ENCODE data around the gene GSTM4. TPM values are rescaled to one million over a fixed set of nuclear protein-coding genes. Genes with fewer than 3 reads are reported as not detected.
A peak's percentile ranks its signal among the peaks of the same experiment; 100 is the strongest.
"Not testable (repeated sequence)": the region's sequence is repeated elsewhere in the genome, so short reads cannot be mapped to it uniquely, and the experiment has no call there.

Gene GSTM4
- total RNA-seq, 1 donor from 2014 or later: 42.2 TPM

- TF ChIP-seq CTCF (conservative IDR thresholded peaks at IDR 0.05): no peak
- H3K36me3 Mint-ChIP-seq: peaks cover 15% of the 10 kb centered on the region
- no peak overlapping the region for H3K27ac Mint-ChIP-seq
These were observed 13.5 kb downstream of the GSTM4 start for GRCh38 chr1:109669246-109669948.

DNA sequence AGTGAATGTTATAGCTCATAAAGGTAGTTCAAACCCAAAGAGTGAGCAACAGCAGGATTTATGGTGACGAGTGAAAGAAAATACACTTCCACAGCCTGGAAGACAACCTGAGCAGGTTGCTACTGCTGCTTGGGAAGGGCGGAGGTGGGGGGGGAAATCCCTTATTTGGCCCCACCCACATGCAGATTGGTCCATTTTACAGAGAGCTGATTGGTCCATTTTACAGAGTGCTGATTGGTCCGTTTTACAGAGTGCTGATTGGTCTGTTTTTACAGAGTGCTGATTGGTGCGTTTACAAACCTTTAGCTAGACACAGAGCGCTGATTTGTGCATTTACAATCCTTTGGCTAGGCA is 14.0 kb downstream of the GSTM4 start:
- H3K27me3 Mint-ChIP-seq; H3K27ac Mint-ChIP-seq; H3K9me3 Mint-ChIP-seq; DNase-seq (ENCODE audit: extremely low spot score, unreplicated experiment): not testable (repeated sequence)
- Mint-ChIP-seq H3K4me3 (peak overlapping the region; percentile 78), H3K36me3 (peaks cover 15% of the 10 kb centered on the region), H3K4me1 (ENCODE audit: unreplicated experiment) (peaks cover 12% of the 10 kb centered on the region)

More at GRCh38 chr1:109669246-109669948, 13.5 kb downstream of the GSTM4 start:
- Mint-ChIP-seq H3K4me1 (ENCODE audit: unreplicated experiment) (peaks cover 12% of the 10 kb centered on the region), H3K9me3 (no peaks in the 10 kb centered on the region), H3K27me3 (no peaks in the 10 kb centered on the region), H3K4me3 (peak overlapping the region; percentile 78)
- DNase-seq (ENCODE audit: extremely low spot score, unreplicated experiment): no peak

- no peak for TF ChIP-seq CTCF (conservative IDR thresholded peaks at IDR 0.05)
- peaks cover 12% of the 10 kb centered on the region for H3K4me1 Mint-ChIP-seq (ENCODE audit: unreplicated experiment)
- no peak for DNase-seq (ENCODE audit: extremely low spot score, unreplicated experiment)
- no peaks in the 10 kb centered on the region for H3K9me3 Mint-ChIP-seq
- peaks cover 15% of the 10 kb centered on the region for H3K36me3 Mint-ChIP-seq
- H3K4me3 Mint-ChIP-seq: no peak overlapping the region
- no peaks in the 10 kb centered on the region for H3K27me3 Mint-ChIP-seq
- H3K27ac Mint-ChIP-seq: no peak overlapping the region
These were observed 15.2 kb downstream of the GSTM4 start for GRCh38 chr1:109671067-109671466.

DNA sequence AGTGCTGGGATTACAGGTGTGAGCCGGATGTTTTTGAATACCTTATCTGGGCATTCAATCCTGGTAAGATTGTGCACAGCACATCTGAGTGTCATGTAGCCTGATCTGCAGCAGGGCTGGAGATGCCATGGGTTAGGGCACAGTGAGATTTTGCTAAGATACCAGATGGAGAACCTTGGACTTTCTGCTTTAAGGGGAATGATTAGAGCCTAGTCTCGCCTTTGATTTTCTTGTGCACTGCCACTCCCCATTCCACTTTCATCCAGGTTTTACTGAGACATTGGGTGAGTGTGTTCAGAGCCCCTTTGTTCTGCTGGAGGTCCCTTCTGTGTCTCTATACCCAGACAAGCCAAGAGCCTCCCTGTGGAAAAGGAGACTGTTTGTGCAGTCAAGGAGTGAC is 18.0 kb downstream of the GSTM4 start:
- not testable (repeated sequence) for DNase-seq (ENCODE audit: extremely low spot score, unreplicated experiment); H3K27me3 Mint-ChIP-seq; H3K4me3 Mint-ChIP-seq; H3K27ac Mint-ChIP-seq; H3K9me3 Mint-ChIP-seq; H3K4me1 Mint-ChIP-seq (ENCODE audit: unreplicated experiment)
- H3K36me3 Mint-ChIP-seq: peaks cover 15% of the 10 kb centered on the region

- H3K36me3 Mint-ChIP-seq; H3K4me1 Mint-ChIP-seq (ENCODE audit: unreplicated experiment); H3K27ac Mint-ChIP-seq; DNase-seq (ENCODE audit: extremely low spot score, unreplicated experiment); H3K9me3 Mint-ChIP-seq; H3K4me3 Mint-ChIP-seq; H3K27me3 Mint-ChIP-seq: not testable (repeated sequence)
These were observed 20.9 kb downstream of the GSTM4 start for GRCh38 chr1:109676683-109677381.

DNA sequence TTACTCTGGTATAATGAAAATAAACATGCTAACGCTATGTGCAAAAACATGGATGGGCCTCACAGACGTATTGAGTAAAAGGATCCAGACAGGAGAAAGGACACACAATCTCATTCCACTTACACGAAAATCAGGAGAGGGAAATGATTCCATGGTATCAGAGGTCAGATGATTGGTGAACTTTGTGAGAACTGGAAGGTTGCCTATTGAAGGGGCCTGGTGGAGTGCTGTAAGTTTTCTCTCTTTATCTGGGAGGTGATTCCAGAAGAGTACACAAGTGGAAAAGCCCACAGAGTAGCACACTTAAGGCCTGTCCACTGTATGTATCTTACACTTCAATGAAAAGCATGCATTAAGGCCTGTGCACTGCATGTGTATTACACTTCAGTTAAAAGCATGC is 21.6 kb downstream of the GSTM4 start:
- H3K9me3 Mint-ChIP-seq: no peaks in the 10 kb centered on the region
- no peak for TF ChIP-seq CTCF (conservative IDR thresholded peaks at IDR 0.05)
- H3K27me3 Mint-ChIP-seq: no peaks in the 10 kb centered on the region
- H3K4me3 Mint-ChIP-seq: no peak overlapping the region
- no peak for DNase-seq (ENCODE audit: extremely low spot score, unreplicated experiment)
- no peaks in the 10 kb centered on the region for H3K36me3 Mint-ChIP-seq
- no peaks in the 10 kb centered on the region for H3K4me1 Mint-ChIP-seq (ENCODE audit: unreplicated experiment)
- H3K27ac Mint-ChIP-seq: no peak overlapping the region

DNA sequence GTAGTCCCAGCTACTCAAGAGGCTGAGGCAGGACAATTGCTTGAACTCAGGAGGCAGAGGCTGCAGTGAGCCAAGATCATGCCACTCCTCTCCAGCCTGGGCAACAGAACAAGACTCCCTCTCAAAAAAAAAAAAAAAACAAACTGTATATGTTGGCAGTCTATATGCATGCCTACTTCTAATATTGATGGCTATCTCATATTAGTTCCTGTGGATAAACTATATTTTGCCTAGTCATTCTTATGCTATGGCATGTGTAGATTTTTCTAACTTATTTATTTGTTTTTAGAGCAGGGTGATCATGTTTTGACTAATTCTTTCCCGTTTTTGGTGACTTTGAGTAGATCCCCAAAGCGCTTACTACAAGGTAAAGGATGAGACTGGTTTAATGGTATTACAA is 22.7 kb downstream of the GSTM4 start:
- H3K9me3 Mint-ChIP-seq; H3K4me3 Mint-ChIP-seq; H3K4me1 Mint-ChIP-seq (ENCODE audit: unreplicated experiment); DNase-seq (ENCODE audit: extremely low spot score, unreplicated experiment); H3K36me3 Mint-ChIP-seq; H3K27me3 Mint-ChIP-seq; H3K27ac Mint-ChIP-seq: not testable (repeated sequence)

- not testable (repeated sequence) for H3K27me3 Mint-ChIP-seq; H3K4me1 Mint-ChIP-seq (ENCODE audit: unreplicated experiment); H3K9me3 Mint-ChIP-seq; H3K4me3 Mint-ChIP-seq; H3K36me3 Mint-ChIP-seq; H3K27ac Mint-ChIP-seq; DNase-seq (ENCODE audit: extremely low spot score, unreplicated experiment)
These were observed 28.9 kb downstream of the GSTM4 start for GRCh38 chr1:109684777-109685176.

DNA sequence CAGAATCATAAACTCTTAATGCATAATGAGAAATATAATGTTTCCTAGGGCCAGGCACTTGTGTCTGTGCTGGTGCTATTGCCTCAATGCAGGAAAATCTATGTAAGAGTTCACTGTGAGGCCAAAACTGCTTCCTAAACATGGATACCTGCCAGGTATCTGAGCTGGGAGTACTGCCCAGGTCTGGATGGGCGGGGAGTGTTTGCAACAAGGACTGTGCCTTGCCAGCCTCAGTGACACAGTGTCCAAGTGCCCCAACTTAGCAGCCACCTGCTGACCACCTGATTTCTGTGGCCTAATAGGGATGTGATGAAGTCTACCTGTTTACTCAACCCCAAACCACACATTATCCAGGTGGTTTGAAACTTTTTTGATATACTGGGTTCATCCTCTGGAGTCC is 29.5 kb downstream of the GSTM4 start:
- not testable (repeated sequence) for H3K36me3 Mint-ChIP-seq; H3K27ac Mint-ChIP-seq; H3K4me3 Mint-ChIP-seq; H3K27me3 Mint-ChIP-seq; DNase-seq (ENCODE audit: extremely low spot score, unreplicated experiment); H3K4me1 Mint-ChIP-seq (ENCODE audit: unreplicated experiment); H3K9me3 Mint-ChIP-seq

GRCh38 chr1:109685890-109686289 is 30.0 kb downstream of the GSTM4 start:
- H3K4me3 Mint-ChIP-seq; H3K27ac Mint-ChIP-seq; H3K9me3 Mint-ChIP-seq; DNase-seq (ENCODE audit: extremely low spot score, unreplicated experiment); H3K36me3 Mint-ChIP-seq; H3K27me3 Mint-ChIP-seq; H3K4me1 Mint-ChIP-seq (ENCODE audit: unreplicated experiment): not testable (repeated sequence)

DNA sequence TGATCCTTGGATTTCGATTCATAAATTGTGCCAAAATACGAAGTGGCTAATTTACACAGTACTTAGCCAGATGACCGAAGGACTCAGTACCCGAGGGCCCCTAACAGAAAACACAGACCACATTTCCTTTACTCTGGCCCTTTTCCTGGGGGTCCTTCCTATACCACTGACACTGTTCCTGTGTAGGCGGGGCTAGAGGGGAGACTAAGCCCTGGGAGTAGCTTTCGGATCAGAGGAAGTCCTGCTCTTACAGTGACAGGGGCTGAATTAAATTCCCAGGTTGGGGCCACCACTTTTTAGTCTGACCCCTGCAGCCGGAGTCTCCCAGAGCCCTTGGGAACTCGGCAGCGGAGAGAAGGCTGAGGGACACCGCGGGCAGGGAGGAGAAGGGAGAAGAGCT is 31.2 kb downstream of the GSTM4 start:
- H3K27me3 Mint-ChIP-seq; H3K9me3 Mint-ChIP-seq; H3K4me1 Mint-ChIP-seq (ENCODE audit: unreplicated experiment); DNase-seq (ENCODE audit: extremely low spot score, unreplicated experiment); H3K36me3 Mint-ChIP-seq: not testable (repeated sequence)
- Mint-ChIP-seq H3K4me3 (peak overlapping the region; percentile 80), H3K27ac (peak overlapping the region; percentile 48)

Measured in type B pancreatic cell (in vitro differentiated cells).